SHP77 treated with DMSO at 0.1 percent for 48 hours (cell line): Measurements from ENCODE around the gene NDOR1.
A peak's percentile ranks its signal among the peaks of the same experiment; 100 is the strongest.
"Not testable (repeated sequence)": the region's sequence is repeated elsewhere in the genome, so short reads cannot be mapped to it uniquely, and the experiment has no call there.

Source experiments
- DNase-seq: peaks from one replicate; lab custom pipeline; 2025; lab: John Stamatoyannopoulos, UW

Gene NDOR1

DNA sequence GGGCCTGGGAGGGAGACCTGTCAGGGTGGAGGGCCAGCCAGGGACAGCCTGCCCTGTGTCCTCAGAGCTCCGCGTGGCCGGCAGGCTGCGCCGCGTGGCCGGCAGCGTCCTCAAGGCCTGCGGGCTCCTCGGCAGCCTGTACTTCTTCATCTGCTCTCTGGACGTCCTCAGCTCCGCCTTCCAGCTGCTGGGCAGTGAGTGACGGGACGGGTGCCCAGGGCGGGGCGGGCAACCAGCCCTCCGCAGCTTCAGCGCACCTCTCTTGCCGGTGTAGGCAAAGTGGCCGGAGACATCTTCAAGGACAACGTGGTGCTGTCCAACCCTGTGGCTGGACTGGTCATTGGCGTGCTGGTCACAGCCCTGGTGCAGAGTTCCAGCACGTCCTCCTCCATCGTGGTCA, 27.0 kb downstream of the NDOR1 start:
- no peak for DNase-seq

DNA sequence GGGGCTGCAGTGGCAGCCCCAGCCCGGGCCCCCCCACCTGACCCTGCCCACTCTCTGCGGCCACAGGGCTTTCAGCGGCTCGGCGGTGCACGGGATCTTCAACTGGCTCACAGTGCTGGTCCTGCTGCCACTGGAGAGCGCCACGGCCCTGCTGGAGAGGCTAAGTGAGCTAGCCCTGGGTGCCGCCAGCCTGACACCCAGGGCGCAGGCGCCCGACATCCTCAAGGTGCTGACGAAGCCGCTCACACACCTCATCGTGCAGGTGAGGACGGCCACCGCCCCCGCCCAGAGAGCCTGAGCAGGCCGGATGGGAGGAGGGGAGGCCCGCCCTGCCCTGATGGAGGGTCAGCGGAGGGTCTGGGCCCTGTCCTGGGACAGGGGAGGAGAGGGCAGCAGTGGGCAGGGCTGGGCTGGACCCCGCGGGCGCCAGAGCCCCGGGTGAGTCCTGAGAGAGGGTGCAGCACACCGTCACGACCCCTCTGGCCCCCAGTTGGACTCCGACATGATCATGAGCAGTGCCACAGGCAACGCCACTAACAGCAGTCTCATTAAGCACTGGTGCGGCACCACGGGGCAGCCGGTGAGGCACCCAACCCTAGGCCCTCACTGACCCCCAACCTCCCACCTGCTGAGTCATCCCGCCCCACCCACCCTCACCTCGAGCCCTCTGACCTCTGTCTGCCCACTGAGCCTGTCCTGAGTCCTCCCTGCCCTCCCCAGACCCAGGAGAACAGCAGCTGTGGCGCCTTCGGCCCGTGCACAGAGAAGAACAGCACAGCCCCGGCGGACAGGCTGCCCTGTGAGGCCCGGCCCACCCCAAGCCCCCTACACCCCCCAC, 27.9 kb downstream of the NDOR1 start:
- no peak for DNase-seq

DNA sequence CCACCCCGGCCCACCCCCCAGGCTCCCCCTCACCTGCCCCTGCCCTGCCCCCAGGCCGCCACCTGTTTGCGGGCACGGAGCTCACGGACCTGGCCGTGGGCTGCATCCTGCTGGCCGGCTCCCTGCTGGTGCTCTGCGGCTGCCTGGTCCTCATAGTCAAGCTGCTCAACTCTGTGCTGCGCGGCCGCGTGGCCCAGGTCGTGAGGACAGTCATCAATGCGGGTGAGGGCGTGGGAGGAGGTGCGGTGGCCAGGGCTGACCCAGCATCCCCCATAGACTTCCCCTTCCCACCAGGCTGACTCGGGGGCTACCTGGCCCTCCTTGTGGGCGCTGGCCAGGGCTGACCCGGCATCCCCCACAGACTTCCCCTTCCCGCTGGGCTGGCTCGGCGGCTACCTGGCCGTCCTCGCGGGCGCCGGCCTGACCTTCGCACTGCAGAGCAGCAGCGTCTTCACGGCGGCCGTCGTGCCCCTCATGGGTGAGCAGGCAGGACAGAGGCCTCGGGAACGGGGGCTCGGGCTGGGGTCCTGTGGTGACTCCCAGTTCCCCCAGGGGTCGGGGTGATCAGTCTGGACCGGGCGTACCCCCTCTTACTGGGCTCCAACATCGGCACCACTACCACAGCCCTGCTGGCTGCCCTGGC, 28.7 kb downstream of the NDOR1 start:
- no peak for DNase-seq

DNA sequence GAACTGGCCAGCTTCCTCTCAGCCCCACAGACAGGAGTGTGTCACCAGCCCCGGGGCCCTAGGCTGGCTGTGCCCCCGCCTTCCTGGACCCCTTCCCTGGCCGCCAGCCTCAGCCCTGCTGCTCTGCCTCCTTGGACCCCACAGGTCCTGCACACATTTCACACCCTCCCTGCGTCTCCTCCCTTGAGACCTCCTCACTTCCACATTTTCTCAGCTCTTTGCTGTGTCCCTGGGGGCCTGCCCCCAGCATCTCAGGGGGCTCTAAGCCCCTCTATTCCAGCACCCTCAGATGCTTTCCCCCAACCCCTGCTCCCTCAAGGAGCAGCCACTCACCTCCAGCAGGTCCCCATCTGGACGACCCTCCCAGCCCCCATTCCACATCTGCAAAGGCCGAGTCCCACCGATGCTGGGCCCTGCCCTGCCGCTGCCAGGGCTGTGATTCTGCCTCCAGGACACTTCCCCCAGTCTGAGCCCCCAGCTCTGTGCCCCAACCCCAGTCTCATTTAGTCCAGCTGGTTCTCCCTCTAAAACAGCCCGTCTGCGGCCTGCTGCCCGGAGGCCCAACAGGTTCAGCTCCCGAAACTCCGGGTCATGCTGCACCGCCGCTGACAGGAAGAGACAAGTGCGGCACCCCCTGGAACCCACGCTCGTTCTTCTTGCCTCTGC, 29.4 kb downstream of the NDOR1 start:
- no peak for DNase-seq

DNA sequence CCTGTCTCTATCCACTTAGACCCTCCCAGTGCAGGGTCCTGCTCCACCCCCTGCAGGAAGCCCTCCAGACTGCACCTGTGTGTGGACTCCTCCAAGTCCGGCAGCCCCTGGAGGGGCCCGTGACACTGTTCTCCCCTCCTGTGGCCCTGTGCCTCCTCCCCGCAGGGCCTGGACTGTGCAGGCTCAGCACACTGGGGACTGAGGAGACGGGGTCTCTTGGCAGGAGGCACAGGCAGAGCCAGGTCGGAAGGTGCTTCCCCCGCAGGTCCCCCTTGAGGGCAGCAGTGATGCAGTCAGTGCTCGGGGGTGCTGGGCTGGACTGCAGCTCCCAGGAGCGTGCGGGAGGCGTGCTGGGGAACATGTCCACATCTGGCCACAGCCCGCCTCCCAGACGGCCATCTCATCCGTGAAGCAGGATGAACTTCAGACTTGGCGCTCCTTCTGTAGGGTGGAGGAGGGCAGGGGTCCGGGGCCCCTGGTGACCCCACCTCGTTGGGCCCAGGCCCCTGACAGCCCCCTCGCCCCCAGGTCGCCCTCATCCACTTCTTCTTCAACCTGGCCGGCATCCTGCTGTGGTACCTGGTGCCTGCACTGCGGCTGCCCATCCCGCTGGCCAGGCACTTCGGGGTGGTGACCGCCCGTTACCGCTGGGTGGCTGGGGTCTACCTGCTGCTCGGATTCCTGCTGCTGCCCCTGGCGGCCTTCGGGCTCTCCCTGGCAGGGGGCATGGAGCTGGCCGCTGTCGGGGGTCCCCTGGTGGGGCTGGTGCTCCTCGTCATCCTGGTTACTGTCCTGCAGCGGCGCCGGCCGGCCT, 30.1 kb downstream of the NDOR1 start:
- no peak for DNase-seq

DNA sequence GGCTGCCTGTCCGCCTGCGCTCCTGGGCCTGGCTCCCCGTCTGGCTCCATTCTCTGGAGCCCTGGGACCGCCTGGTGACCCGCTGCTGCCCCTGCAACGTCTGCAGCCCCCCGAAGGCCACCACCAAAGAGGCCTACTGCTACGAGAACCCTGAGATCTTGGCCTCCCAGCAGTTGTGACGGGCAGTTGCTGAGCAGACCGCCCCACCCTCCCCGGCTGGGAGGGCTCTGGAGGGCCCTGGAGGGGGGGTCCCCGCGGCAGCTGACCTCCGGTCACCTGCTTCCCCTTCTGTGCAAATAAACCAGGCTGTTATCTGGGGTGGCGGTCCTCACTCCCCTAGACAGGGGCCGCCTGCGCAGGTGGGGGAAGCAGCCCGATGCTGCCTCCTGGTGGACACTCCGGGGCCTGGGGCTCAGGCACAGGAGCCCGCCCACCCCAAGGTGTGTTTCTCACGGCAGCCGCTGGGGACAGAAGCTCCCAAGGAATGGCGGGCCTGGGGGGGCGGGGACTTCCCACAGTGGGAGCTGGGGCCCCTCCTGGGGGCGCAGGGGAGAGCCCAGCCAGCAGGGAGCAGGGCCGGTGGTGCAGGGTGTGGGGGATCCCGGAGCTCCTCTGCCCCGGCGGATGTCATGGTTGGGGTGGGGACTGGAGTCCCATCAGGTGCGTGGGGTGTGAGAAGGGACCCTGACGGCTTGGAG, 30.9 kb downstream of the NDOR1 start:
- DNase-seq = peak; percentile 18

DNA sequence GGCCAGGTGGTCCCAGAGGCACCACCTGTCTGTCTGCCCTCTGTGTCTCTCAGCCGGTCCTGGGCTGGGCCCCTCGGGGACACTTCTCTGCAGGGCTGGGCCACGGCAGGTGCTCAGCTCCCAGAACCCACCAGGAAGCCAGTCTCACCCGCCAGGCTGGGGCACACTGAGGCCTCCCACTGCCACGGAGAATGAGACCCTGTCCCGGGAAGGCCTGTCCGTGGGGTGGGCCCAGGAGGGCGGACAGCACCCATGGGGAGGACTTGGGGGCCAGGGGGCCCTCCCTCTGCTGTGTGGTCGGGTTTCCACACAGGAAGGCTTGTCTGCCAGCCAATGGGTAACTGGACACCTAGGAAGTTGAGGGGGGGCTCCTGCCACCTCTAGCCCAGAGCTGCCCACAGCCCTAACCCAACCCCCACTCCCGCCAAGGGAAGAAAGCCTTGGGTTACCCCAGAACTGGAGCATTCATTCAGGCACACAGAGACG, 31.5 kb downstream of the NDOR1 start:
- no peak for DNase-seq

DNA sequence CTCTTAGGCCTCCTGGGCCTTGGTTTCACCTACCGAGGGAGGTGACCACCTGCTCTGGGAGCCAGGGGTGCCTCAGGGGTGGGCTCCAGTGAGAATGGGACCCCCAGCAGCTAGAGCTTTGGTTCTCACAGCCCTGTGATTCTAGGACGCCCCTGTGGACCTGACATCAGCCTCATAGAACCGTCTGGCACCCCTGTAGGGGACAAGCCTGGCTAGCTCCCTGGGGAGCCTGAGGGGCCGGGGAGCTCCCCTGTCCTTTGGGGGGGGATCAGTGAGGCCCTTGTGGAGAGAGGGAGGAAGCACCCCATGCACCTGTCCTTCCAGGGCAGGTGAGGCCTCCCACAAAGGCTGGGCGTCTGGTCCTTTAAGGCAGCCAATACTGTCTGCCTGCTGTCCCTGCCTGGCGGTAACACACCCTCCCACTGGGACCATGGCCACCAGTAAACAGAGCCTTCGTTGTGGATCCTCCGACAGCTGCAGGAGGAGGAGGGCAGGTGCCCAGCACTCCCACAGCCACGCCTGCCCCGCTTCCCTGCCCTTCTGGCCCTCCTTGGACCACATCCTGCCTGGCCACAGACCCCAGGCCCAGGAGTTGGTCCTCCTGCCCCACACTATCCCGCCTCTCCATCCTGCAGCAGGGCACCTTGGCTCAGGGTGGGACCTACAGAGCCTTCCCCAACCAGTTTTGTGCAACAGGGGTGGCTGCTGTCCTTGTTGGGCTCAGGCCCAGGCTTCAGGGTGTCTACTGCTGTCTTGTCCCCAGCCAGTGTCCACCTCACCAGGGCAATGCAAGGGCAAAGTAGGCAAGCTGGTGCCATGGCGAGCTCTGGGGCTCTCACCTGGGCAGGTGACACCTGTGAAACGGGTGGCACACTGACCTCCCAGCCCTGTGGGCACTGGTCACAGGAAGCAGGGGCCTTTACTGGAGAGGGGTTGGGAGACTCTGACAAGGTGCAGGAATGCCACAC, 32.5 kb downstream of the NDOR1 start:
- DNase-seq = peak; percentile 70

DNA sequence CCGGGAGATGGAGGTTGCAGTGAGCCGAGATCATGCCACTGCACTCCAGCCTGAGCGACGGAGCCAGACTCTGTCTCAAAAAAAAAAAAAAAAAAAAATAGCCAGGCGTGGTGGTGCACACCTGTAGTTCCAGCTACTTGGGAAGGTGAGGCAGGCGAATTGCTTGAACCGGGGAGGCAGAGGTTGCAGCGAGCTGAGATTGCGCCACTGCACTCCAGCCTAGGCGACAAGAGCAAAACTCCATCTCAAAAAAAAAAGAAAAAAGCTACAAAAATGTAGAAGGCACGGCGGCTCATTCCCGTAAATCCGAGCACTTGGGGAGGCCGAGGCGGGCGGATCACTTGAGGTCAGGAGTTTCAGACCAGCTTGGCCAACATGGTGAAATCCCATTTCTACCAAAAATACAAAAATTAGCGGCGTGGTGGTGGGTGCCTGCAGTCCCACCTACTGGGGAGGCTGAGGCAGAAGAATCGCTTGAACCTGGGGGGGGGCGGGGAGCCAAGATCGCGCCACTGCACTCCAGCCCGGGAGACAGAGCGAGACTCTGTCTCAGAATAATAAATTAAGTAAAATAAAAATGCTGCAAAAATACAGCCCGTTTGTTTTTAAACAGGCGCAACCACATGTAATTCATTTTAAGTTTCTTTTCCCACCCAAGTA, 34.2 kb downstream of the NDOR1 start:
- DNase-seq = not testable (repeated sequence)

DNA sequence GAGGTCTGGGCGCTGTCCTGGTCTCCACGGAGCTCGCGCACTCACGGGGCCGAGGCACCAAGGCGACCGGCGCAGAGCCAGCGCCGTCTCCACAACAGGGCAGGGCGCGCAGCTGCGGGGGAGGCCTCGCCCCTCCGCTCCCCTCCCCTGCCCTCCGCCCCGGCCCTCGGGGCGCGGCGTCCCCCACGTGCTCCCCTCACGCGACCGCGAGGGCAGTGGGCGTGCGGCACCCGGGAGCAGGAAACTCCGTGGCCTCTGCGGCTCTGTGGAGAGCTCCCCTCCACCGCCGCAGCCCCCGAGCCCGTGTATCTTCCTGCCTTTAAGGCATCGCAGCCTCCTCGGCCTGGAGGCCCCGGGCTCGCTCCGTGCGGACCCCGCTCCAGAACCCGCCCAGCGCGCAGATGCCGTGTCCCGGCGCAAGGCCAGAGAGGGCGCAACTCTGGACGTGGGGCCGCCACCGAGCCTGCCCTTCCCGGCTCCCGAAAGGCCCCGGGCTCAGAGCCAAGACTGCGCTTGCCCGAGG, 34.9 kb downstream of the NDOR1 start:
- no peak for DNase-seq

DNA sequence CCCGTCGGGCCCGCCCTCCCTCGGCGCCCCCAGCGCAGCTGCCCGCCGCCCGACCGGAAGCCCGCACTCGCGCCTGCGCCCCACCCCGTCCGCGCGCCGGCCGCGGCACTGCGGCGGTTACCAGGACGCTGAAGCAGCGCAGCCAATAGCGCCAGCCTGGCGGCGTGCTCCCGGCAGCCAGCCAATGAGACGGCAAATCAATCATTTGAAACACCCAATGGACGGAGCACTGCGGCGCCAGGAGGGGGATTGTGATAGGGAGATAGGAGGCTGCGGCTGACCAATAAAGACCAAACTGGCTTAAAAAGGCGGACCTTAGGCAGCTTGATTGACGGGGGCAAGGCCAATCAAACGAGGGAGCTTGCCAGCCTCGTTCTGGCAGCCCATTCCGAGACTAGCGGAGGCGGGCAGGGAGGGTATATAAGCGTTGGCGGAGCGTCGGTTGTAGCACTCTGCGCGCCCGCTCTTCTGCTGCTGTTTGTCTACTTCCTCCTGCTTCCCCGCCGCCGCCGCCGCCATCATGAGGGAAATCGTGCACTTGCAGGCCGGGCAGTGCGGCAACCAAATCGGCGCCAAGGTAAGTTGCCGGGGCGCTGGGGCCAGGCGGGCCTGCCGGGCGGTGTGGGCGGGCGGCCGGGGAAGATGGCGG, 35.5 kb downstream of the NDOR1 start, which contains the start of gene TUBB4B:
TSS of gene TUBB4B (plus strand) at position 447 of the 649 bp plus-strand sequence. CDS start at position 521, 74 bp downstream.
- peak; percentile 99 for DNase-seq

DNA sequence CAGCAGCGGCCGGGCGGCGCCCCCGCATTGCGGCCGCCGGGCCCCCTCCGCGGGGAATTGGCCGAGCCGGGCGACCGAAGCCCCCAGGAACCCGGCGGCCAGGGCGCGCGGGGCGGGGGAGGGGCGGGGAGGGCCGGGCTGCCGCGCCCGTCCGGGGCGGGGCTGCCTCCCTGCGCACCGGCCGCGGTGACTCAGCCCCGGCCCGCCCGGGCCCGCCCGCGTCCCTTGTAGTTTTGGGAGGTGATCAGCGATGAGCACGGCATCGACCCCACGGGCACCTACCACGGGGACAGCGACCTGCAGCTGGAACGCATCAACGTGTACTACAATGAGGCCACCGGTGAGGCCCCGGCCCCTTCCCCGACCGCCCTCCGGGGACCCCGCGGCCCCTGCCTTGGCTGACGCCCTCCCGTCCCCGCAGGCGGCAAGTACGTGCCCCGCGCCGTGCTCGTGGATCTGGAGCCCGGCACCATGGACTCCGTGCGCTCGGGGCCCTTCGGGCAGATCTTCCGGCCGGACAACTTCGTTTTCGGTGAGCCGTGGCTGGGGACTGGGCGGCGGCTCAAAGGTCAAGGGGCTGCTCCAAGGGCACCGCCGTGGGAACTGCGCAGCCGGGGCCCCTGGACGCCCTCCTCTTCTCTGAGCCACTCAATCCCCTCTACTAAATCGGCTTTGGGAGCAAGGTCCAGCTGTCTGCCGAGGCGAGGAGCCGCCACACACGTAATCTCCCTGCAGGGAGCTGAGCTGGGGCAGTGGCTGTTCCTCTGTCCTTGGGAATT, 36.2 kb downstream of the NDOR1 start:
- no peak for DNase-seq

DNA sequence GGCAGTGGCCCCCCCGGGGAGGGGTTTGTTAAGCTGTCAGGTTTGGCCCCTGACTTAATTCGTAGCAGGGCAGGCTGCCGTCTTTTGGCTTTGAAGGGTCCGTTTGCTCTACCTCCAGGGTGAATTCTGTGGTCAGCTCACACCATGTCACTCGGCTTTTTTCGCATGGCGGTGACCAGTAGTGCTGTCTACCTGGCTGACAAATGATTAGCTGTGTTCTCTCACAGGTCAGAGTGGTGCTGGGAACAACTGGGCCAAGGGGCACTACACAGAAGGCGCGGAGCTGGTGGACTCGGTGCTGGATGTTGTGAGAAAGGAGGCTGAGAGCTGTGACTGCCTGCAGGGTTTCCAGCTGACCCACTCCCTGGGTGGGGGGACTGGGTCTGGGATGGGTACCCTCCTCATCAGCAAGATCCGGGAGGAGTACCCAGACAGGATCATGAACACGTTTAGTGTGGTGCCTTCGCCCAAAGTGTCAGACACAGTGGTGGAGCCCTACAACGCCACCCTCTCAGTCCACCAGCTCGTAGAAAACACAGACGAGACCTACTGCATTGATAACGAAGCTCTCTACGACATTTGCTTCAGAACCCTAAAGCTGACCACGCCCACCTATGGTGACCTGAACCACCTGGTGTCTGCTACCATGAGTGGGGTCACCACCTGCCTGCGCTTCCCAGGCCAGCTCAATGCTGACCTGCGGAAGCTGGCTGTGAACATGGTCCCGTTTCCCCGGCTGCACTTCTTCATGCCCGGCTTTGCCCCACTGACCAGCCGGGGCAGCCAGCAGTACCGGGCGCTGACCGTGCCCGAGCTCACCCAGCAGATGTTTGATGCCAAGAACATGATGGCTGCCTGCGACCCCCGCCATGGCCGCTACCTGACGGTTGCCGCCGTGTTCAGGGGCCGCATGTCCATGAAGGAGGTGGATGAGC, 37.0 kb downstream of the NDOR1 start:
- DNase-seq = no peak

DNA sequence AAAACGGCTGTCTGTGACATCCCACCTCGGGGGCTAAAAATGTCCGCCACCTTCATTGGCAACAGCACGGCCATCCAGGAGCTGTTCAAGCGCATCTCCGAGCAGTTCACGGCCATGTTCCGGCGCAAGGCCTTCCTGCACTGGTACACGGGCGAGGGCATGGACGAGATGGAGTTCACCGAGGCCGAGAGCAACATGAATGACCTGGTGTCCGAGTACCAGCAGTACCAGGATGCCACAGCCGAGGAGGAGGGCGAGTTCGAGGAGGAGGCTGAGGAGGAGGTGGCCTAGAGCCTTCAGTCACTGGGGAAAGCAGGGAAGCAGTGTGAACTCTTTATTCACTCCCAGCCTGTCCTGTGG, 37.7 kb downstream of the NDOR1 start:
- not testable (repeated sequence) for DNase-seq

DNA sequence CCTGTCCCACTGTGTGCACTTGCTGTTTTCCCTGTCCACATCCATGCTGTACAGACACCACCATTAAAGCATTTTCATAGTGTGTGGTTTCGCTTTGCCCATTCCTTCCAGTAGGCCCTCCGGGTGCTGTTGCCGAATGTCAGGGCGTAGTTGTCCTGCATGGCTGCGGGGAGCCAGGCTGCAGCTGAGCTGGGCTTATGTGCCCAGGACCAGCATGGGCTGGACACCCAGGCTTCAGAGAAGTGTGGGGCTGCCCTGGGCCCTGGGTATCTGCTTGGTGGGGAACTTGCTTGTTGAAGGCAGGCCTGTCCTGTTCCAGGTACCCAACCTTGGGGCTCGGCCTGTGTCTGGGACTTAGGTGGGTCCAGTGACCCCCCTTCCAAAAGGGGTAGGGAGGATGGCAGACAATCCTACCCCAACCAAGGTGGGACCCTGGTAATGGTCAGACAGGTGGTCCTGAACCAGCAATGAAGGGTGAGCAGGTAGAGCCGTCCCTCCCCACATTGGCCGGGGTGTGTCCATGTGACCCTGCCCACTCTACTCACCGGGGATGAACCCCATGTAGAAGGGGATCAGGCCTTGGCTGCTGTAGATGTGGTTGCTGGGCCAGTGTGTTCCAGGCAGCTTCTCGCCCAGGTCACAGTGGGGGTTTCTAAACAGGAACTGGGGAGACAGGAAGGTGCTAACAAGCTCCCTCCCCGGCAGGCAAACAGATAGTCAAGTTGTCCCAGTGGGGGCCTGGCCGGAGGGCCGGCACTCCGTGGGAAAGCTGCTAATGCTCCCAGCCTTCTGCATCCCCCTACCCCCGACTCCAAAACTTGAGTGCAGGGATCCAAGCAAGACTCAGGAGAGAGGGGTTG, 38.4 kb downstream of the NDOR1 start:
- no peak for DNase-seq
